ENCODE results near the gene SAFB. TPM values are rescaled to one million over a fixed set of nuclear protein-coding genes. Genes with fewer than 3 reads are reported as not detected.
"Not testable (repeated sequence)": the region's sequence is repeated elsewhere in the genome, so short reads cannot be mapped to it uniquely, and the experiment has no call there.

The SAFB gene
- total RNA-seq, 1 experiment from 2014 or later: 25.0 TPM

DNA sequence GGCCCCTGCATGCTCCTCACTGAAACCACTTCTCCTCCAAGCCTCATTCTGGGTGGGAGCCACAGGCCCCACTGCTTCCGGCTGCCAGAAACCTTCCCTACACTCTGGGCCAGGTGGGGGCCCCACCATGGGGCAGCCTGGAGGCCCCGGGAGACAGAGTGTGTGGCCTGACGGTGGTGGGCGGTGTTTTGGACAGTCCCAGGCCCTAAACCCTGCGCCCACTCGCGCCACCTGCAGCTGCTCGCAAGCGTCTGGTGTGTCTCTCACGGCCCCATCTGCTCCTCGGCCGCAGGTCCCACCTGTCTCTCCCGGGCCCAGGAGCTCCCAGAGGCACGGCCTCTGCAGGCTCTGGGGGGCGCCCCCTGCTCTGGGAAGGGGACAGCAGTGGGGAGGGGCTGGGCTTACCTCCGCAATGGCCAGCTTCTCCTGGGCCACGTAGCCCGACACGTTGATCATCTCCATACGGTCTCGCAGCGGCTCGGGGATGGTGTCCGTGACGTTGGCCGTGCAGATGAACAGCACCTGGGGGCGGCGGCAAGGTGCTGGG lies 72.8 kb downstream of the SAFB start:
- DNase-seq (ENCODE audit: extremely low read depth, low read depth): no peak

DNA sequence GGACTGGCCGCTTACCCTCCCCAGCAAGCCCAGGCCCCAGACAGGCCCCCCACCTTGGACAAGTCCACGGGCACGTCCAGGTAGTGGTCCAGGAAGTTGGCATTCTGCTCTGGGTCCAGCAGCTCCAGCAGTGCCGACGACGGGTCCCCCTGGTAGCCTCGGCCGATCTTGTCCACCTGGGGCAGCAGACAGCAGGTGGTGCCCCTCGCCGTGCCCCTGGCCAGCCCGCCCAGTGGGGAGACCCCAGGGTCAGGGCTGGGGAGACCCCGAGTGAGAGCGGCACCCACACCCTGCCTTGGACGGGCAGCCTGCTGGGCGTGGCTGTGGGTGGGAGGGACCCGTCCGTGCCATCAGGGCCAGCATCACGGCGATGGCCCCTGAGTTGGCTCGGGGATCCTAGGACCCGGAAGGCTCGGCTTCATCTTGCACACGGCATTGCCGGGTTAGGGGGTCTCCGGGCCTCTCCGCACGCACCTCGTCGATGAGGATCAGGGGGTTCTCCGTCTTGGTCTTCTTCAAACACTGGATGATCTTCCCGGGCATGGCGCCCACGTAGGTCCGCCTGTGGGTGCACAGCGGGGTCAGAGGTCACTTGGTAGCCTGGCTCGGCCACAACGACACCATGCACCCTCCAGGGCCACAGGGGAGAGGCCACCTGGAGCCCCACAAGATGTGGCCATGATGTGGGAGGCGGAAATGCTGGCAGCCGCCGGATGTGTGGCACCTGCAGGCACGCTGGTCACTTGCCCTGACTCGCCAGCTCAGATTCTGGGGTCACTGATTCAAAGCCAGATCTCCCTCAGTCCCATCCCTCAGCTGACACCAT lies 73.5 kb downstream of the SAFB start:
- DNase-seq (ENCODE audit: extremely low read depth, low read depth): no peak

DNA sequence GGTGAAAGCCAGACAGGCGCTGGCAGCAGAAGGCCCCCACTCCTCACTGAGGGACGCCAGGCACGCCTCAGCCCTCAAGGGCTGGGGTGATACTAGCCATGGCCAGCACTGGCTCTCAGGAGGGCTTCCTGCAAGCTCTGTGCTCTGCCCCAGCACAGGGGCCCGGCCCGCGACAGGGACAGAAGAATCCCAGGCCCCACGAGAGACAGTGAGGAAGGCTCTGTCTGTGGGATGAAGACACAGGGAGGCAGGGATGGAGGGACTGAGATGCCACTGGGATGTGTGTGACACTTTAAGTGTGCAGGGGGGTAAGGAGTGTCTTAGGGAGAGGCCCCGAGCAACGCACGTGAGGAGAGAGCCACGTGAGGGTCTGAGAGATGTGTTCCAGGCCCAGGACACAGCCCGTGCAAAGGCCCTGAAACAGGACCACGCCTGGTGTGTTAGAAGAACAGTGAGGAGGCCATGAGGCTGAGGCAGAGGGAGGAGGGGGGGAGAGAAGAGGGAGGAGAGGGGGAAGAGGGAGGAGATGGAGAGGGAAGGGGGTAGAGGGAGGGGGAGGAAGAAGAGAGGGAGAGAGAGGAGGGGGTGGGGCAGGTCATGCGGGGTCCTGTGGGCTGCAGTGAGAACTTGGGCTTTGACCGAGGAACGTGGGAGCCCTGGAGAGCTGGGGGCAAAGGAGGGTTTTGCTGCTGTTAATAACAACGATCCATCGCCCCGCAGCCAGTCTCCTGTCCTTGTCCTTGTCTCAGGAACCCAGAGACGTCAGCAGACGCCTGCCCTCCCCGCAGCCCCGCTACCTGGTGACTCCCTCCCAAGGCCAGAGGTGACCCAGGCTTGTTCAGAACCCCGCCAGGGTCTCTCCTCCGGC lies 74.4 kb downstream of the SAFB start:
- DNase-seq (ENCODE audit: extremely low read depth, low read depth): no peak

DNA sequence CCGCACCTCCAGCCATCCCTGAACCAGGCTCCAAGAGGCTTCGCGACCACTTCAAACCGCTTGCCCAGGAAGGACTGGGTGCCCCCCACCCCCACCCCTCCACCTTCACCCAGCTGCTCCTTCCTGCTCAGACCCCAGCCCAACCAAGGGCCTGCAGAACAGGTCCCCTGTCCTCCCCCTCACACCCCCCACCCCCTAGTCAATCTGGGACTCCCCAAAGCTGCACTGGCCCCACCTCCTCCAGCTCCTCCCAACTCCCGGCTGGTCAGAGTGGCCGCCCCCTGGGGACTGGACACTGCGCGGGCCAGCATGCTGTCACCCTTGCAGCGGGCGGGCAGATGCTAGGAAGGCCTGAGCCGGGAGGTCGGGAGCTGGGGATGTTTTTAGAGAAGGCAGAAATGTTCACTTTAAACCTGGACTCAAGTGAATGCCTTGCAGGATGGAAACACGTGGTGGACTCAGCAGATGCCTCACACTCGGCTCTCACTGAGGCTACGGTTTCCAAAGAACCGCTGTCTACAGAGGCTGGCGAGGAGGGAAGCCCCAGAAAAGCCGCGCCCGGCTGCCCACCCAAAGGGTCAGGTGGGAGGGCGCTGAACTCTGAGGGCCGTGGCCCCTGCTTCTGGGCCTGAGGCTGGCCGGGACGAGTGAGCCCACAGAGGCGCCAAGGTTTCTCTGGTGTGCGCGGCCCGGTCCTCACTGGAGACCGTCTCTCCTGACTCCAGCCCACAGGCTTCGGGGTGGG lies 75.2 kb downstream of the SAFB start:
- no peak for DNase-seq (ENCODE audit: extremely low read depth, low read depth)

DNA sequence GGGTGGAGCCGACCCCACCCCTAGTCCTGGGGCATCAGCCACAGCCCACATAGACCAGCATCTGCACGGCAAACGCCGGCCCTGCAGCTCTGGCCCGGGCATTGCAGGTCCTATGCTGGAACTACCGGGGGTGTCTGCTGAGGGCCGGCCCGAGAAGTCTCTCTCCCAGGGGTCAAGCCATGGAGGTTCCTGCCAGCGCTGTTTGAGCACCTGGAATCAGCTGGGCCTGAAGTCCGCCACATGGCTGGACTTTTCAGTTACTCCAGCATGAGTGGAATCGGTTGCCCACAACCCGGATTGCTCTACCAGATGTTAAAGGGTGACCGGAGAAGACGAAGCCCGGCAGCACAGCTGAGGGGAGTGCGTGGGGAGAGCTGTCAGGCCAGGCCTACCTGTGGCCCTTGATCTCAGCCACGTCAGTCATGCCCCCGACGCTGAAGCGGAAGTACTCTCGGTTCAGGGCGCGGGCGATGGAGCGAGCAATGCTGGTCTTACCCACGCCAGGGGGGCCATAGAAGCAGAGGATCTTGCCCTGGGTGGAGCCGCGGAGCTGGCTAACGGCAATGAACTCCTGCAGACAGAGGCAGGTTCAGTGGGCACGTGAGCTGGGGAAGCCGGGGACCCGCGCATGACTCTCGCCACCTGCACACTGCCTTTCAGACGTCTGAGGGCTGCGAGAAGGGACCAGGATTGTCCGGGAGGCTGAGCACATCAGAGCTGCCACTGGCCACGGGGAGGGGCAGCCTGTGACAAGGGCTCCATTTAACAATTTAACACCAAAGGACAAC lies 75.9 kb downstream of the SAFB start:
- no peak for DNase-seq (ENCODE audit: extremely low read depth, low read depth)

DNA sequence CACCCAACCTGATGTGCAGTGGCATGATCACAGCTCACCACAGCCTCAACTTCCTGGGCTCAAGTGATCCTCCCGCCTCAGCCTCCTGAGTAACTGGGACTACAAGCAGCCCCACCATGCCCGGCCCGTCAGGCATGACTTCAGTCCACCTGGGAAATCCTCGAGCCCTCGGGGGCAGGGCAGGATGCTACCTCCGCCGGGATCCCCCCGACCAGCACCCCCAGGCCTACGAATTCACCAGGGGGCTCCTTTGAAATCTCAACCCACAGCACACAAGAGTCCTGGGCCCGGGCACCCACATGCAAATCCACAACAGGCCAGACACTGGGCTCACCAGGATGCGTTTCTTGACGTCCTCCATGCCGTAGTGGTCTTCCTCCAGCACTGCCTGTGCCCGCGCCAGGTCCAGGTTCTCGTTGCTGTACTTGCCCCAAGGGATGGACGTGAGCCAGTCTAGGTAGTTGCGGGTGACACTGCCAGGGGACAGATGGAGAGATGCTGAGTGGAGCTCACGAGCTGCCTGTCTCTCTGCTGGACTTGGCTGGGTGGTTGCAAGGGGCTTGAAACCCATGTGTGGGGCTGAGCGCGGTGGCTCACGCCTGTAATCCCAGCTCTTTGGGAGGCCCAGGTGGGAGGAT lies 77.7 kb downstream of the SAFB start:
- no peak for DNase-seq (ENCODE audit: extremely low read depth, low read depth)

DNA sequence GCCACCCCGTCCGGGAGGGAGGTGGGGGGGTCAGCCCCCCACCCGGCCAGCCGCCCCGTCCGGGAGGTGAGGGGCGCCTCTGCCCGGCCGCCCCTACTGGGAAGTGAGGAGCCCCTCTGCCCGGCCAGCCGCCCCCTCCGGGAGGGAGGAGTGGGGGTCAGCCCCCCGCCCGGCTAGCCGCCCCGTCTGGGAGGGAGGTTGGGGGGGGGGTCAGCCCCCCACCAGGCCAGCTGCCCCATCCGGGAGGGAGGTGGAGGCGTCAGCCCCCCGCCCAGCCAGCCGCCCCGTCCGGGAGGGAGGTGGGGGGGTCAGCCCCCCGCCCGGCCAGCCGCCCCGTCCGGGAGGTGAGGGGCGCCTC lies 79.1 kb downstream of the SAFB start:
- not testable (repeated sequence) for DNase-seq (ENCODE audit: extremely low read depth, low read depth)

DNA sequence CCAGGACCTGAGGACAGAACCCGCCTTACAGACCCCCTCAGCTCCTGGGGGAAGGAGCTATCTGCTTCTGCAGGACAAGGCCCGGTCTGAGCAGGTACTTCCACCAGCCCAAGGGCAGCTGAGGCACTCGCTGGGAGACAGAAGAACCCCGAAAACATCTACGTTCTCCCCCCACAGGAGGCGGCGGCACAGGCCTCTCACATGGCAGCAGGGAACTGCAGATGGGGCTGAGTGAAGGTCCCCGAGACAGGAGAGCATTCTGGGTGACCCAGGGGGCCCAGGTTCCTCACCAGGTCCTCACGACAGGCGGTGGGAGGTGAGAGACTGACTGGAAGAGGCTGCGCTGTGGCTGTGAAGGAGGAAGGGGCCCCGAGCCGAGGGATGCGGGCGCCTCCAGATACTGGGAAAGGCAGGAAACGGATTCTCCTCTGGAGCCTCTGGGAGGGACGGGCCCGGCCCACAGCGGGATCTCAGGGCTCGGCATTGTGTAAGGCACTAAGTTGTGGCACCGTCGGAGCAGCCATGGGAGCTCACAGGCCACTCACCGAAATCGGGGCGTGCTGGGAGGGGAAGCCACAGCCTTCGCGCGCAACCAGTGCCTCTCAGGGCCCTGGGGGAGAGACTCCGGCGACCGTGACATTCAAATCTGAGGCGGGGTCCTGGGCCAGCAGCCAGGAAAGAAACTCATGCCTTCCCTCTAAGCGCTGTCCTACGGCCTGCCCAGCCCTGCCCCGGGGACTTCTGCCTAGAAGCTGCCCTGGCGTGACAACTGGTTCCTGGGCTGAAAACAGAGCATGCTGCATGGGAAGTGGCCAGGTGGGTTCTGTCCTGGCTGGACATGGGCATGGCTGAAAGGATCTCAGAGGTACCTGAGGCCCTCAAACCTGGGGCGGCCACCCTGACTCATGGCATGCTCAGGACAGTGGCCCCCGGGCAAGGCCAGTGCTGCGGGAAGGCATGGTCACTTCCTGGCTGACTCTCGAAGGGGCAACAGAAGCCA lies 81.2 kb downstream of the SAFB start:
- no peak for DNase-seq (ENCODE audit: extremely low read depth, low read depth)

DNA sequence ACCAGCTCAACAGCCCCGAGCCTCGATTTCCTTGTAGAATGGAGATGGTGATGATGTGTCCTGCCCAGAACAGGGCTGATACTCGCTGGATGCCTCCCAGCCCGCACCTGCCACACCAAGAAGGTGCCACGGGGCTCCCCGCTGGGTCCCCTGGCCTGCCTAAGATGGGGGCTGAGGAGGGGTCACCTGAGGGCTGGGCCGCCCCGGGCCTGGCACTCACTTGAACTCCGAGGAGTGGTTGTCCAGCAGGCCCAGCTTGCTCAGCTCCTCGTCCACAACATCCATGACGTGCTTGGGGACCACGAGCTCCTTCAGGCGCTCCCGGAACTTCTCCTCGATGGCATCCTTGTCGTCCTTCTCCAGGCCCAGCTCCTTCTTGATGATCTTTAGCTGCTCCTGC lies 82.7 kb downstream of the SAFB start:
- no peak for DNase-seq (ENCODE audit: extremely low read depth, low read depth)

DNA sequence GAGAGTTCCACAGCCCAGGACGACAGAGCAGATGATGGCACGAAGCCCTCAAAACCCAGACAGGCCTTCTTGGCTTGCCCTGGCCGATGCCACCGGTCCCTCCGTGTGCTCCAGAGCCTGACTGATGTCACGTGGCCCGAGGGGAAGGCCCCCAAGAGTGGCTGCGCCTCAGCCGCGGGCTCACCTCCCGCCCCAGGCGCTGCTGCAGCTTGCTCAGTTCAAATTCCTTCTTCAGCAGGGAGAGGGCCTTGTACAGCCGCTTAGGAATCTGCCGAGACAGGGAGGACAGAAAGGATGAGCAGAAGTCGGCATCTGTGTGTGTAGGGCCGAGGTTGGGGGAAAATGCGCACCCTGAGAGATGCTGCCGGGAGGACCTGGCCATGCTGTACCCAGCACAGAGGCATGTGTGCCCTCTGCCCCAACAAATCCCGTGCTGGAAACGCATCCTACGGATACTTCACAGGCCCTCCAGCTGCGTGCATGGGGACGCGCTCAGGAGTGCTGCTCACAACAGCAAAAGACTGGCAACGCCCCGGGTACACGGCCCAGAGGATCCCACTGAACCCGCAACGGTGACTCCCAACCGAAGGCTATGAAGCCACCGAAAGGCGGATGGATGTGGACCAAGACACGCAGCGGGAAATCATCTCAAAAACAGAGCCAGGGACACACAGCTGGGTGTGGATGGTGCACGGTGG lies 84.1 kb downstream of the SAFB start:
- no peak for DNase-seq (ENCODE audit: extremely low read depth, low read depth)

DNA sequence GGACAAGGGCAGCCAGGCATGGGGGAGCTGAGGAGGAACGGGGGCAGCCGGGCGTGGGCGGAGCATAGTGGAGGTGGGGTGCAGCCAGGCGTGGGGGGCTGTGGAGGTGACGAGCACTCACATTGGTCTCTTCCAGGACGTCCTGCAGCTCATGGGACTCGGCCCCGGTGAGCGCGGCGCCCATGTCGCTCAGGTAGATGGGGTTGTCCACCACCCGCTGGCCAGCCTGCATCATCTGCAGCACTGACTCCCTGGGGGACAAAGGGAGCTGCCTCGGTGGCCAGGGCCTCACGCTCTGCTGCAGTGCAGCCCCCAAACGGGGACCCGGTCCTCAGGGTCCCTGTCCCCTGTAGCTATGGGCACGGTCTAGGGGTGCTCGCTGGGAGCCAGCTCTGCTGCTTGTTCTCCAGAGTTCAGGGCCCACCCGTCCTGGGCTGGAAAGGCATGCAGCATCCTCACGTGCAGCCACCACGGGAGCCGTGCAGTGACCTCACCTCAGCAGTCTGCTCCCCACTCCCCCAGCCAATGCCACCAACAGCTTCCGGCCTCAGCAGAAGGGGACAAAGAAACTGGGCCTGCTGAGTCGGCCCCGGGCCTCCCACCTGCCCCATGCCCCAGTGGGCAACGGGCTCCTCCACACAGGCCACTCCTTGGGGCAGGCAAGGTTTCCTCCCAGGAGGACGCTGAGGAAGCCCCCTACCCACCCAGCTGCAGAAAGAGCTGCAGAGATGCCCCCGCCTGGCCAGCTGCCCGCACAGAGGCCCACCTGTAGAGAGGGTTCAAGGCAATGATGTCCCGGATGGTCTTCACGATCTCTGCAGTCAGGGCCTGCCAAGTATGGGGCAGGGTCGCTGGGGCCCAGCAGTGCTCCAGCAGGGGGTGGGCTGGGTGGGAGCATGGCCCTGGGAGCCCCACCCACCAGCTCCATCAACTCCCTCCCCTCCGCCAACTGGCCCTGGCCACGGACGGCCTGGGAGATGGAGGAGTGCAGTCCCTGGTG lies 85.0 kb downstream of the SAFB start:
- DNase-seq (ENCODE audit: extremely low read depth, low read depth): no peak

DNA sequence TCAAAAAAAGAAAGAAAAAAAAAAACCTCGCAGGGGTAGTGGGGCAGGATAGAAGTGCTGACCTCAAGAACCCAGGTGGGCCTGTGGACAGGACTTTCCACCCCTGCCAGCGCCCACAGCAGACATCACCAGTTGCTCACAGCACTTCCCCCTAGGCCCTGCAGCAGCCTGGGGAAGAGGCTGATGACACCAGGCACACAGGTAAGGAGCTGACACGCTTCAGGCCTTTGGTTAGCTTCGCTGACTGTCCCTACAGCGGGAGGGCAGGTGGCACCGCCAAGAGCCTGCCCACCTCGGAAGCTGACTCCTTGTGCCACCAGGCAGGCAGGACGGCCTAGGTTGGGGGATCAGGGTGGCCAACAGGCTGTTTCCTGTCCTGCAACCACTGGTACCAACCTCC lies 88.1 kb downstream of the SAFB start:
- no peak for DNase-seq (ENCODE audit: extremely low read depth, low read depth)

DNA sequence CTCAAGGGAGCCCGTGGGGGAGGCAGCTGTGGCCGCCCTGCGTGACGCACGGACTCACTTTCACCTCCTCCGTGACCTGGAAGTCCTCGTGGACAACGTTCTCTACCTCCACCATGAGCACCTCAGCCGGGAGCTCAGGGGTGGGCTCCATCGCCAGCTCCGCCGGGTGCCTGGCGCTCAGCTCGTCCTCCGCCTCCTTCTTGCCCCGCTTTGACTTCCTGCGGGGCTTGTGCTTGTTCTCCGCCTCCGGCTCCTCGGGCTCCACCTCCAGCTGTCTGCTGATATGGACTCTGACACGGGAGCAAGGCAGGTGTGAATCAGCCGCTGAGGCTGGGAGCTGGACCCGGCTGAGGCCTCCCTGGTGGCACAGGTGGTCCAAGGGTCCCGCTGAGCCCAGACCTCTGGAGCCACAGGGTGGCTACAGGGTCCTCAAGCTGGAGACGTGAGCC lies 88.9 kb downstream of the SAFB start:
- DNase-seq (ENCODE audit: extremely low read depth, low read depth): no peak

DNA sequence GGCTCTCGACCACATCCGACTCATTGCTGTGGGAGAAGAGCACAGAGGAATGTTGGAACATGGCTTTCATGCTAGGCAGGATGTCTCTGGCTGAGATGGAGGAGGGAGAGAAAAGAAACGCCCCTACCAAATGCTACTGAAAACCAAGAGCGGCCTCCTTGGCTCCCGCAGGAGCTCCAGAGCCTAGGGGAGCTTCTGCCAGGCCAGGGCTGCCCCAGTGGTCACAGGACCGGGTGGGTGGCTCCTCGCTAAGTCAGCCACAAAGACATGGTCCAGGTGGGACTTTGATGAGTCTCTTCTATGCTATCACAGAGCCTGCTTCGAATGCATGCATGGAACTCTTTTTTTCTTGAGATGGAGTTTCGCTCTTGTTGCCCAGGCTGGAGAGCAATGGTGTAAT lies 90.3 kb downstream of the SAFB start:
- DNase-seq (ENCODE audit: extremely low read depth, low read depth): no peak

DNA sequence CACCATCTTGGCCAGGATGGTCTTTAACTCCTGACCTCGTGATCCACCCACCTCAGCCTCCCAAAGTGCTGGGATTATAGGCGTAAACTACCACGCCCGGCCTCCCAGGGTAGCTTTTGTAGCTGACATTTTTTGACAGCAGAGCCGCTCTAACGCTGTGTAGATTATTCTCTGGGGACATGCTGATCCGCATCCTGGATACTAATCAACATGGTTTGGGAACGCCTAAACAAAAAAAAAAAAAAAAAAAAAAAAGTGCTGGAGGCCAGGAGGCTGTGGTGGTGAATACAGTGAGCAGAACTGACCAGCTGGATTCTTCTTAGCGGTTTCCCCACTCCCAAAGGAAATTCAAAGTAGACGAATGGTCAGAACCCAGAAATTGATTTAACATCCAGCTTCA lies 91.9 kb downstream of the SAFB start:
- no peak for DNase-seq (ENCODE audit: extremely low read depth, low read depth)

DNA sequence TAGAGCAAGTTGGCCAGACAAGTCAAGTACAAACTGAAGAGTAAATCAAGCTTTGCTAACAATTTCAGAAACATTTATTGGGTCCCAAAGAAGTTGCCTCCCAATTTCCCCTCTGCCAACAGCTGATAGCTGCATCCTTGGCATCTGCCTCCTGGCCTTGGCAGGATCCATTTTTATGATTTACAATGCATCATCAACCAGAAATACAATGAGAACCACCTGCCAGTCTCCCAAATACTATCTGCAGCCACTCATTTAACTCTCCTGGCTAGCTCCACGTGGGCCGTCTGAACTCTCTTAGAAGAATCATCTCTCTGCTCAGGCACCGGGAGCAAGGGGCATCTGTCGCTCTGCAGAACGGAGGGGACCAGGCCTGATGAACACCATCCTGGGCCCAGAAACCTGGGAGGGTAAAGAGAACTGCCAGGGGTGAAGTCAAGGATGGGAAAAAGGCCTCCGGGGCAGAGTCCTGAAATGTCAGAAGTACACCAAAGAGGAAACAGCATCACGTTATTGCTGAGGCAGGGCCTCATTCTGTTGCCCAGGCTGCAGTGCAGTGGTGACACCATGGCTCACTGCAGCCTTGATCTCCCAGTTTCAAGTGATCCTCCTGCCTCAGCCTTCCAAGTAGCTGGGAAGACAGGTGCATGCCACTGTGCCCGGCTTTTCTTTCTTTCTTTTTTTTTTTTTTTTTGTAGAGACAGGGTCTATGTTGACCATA lies 94.5 kb downstream of the SAFB start:
- no peak for DNase-seq (ENCODE audit: extremely low read depth, low read depth)

Data from NCI-H460 (cell line).